ENCODE results near the gene MAPK8IP3.
"Not testable (repeated sequence)": the region's sequence is repeated elsewhere in the genome, so short reads cannot be mapped to it uniquely, and the experiment has no call there.

The MAPK8IP3 gene

GRCh38 chr16:1786242-1787055, 80.5 kb downstream of the MAPK8IP3 start:
- DNase-seq (ENCODE audit: low read depth) = no peak

GRCh38 chr16:1787056-1787321, 81.0 kb downstream of the MAPK8IP3 start:
- no peak for DNase-seq (ENCODE audit: low read depth)

GRCh38 chr16:1787322-1788094, 81.5 kb downstream of the MAPK8IP3 start:
- no peak for DNase-seq (ENCODE audit: low read depth)

GRCh38 chr16:1788095-1788707, 82.2 kb downstream of the MAPK8IP3 start:
- DNase-seq (ENCODE audit: low read depth) = no peak

GRCh38 chr16:1788708-1789100, 82.7 kb downstream of the MAPK8IP3 start:
- no peak for DNase-seq (ENCODE audit: low read depth)

- no peak for DNase-seq (ENCODE audit: low read depth)
Measured at GRCh38 chr16:1789643-1790045, 83.6 kb downstream of the MAPK8IP3 start.

GRCh38 chr16:1790261-1790610, 84.2 kb downstream of the MAPK8IP3 start:
- DNase-seq (ENCODE audit: low read depth) = no peak

GRCh38 chr16:1790611-1791255, 84.7 kb downstream of the MAPK8IP3 start:
- DNase-seq (ENCODE audit: low read depth) = no peak

- no peak for DNase-seq (ENCODE audit: low read depth)
Measured at GRCh38 chr16:1791256-1791942, 85.4 kb downstream of the MAPK8IP3 start.

- DNase-seq (ENCODE audit: low read depth) = no peak
Measured at GRCh38 chr16:1791943-1792812, 86.2 kb downstream of the MAPK8IP3 start.

GRCh38 chr16:1792836-1793577, 87.0 kb downstream of the MAPK8IP3 start:
- no peak for DNase-seq (ENCODE audit: low read depth)

- no peak for DNase-seq (ENCODE audit: low read depth)
Measured at GRCh38 chr16:1793578-1794220, 87.7 kb downstream of the MAPK8IP3 start, which contains the start of gene IGFALS. Gene IGFALS (minus strand): TSS chr16:1793705. CDS start chr16:1793652, 53 bp downstream.

- no peak for DNase-seq (ENCODE audit: low read depth)
Measured at GRCh38 chr16:1794221-1794871, 88.4 kb downstream of the MAPK8IP3 start.

- DNase-seq (ENCODE audit: low read depth) = no peak
Measured at GRCh38 chr16:1794908-1795666, 89.1 kb downstream of the MAPK8IP3 start.

GRCh38 chr16:1799263-1799662, 93.3 kb downstream of the MAPK8IP3 start:
- not testable (repeated sequence) for DNase-seq (ENCODE audit: low read depth)

- DNase-seq (ENCODE audit: low read depth) = no peak
Measured at GRCh38 chr16:1800701-1801100, 94.7 kb downstream of the MAPK8IP3 start.

- no peak for DNase-seq (ENCODE audit: low read depth)
Measured at GRCh38 chr16:1807626-1808025, 101.6 kb downstream of the MAPK8IP3 start.

GRCh38 chr16:1808691-1809090, 102.7 kb downstream of the MAPK8IP3 start:
- DNase-seq (ENCODE audit: low read depth) = no peak

Data from stimulated activated CD8-positive, alpha-beta memory T cell treated with anti-CD3 and anti-CD28 coated beads, Interleukin-7, amount 100 ng/mL, for 24 hours (primary cell).